Panc1 (cell line): ENCODE data around the gene ZNF91.

Experiments used
- POLR2AphosphoS5 ChIP-seq: IDR thresholded peaks from 2 replicates; pipeline ENCODE4 v1.6.1; 2012; ENCODE audit warnings: mild to moderate bottlenecking, low read depth, low read length, moderate library complexity
- SIN3A ChIP-seq: IDR thresholded peaks from 2 replicates; pipeline ENCODE4 v1.6.1; 2012; ENCODE audit warnings: low read depth, mild to moderate bottlenecking, low read length, moderate library complexity, borderline replicate concordance; ENCODE audit not compliant: insufficient read depth
- TF ChIP-seq, protein P1 (sequence below): fragments of 450-650 bp; IDR thresholded peaks from 2 replicates; pipeline ENCODE4 v1.5.1; 2017; ENCODE audit warnings: mild to moderate bottlenecking

DNA sequence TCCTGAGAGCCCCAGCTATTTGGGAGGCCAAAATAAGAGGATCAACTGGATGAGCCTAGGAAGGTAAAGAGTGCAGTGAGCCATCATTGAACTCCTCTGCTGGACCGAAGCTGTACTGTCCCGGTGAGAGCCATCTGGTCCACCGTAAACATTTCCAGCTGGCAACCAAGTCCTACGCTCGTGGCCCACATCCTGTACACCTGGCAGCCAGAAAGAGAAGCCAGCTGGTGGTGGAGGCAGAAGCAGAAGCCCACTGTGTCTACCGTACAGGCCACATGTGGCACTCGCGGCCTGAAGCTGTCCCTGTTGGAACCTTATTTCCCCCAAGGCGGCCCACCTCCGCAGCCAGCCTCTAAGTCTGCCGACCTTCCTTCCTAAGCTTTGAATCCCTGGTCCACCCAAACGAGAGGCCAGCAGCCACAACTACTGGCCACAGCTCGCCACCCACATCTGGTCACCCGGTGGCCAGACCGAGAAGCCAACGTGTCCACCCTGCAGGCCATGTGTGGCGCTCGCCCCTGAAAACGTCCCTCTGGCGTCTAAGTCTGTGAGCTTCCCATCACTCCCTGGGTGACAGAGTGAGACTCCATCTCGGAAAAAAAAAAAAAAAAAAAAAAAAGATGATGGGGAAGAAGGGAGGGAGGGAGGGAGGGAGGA, 14.2 kb upstream of the ZNF91 start:
- TF ChIP-seq, protein P1, sequence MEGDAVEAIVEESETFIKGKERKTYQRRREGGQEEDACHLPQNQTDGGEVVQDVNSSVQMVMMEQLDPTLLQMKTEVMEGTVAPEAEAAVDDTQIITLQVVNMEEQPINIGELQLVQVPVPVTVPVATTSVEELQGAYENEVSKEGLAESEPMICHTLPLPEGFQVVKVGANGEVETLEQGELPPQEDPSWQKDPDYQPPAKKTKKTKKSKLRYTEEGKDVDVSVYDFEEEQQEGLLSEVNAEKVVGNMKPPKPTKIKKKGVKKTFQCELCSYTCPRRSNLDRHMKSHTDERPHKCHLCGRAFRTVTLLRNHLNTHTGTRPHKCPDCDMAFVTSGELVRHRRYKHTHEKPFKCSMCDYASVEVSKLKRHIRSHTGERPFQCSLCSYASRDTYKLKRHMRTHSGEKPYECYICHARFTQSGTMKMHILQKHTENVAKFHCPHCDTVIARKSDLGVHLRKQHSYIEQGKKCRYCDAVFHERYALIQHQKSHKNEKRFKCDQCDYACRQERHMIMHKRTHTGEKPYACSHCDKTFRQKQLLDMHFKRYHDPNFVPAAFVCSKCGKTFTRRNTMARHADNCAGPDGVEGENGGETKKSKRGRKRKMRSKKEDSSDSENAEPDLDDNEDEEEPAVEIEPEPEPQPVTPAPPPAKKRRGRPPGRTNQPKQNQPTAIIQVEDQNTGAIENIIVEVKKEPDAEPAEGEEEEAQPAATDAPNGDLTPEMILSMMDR: no peak
- TF ChIP-seq POLR2AphosphoS5: no peak
- no peak for TF ChIP-seq SIN3A
